Omental fat pad (tissue), 4 donors: ENCODE data around the gene MRPL44. TPM values are rescaled to one million over a fixed set of nuclear protein-coding genes. Genes with fewer than 3 reads are reported as not detected.
A peak's percentile ranks its signal among the peaks of the same experiment; 100 is the strongest.

Source experiments
- ATAC-seq: fragments of 150-250 bp; one replicate; pipeline ENCODE4 v1.9.1; 2016; ENCODE audit warnings: mild to moderate bottlenecking, moderate library complexity; ENCODE audit not compliant: low FRiP score
- DNase-seq: peaks from one replicate; pipeline ENCODE4 v3.0.0-alpha.2; 2019; ENCODE audit warnings: low spot score
- CTCF ChIP-seq, 3 donors: fragments of 450-650 bp; IDR thresholded peaks; one replicate each; pipeline ENCODE4 v1.5.1; 2016 to 2017; ENCODE audit warnings: antibody characterized with exemption in 3 of 3, mild to moderate bottlenecking in 3 of 3, moderate library complexity in 2 of 3
- total RNA-seq, 4 donors: library from RNA; depleted of rRNA; stranded (reverse); fragments of >200 nt; gene quantifications; one replicate each; pipeline ENCODE4 v1.1.0, GENCODE V29; 2016

MRPL44 gene
- total RNA-seq, 4 donors from 2014 or later, result 18.8 to 32.4 (median 21.1) TPM

DNA sequence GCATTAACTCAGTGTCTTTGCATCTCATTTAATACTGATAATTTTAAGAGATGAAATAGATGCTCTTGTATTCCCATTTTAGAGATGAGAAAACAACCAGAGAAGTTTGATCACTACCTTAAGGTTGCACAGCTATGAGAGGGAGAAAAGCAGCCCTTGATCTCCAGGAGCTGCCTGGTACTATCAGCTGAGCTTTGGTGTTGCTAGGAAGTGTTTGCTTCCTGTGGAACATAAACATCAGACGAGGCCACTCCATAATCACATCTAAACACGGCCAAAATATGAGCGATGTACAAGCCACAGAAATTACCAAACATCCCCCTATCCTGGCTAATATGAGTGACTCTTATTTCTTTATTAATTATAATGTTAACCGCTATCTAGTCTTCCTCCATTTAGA, 11.5 kb upstream of the MRPL44 start:
- no peak for DNase-seq
- ATAC-seq, result no peak
- TF ChIP-seq CTCF (IDR thresholded peaks at IDR 0.05), result no peak

DNA sequence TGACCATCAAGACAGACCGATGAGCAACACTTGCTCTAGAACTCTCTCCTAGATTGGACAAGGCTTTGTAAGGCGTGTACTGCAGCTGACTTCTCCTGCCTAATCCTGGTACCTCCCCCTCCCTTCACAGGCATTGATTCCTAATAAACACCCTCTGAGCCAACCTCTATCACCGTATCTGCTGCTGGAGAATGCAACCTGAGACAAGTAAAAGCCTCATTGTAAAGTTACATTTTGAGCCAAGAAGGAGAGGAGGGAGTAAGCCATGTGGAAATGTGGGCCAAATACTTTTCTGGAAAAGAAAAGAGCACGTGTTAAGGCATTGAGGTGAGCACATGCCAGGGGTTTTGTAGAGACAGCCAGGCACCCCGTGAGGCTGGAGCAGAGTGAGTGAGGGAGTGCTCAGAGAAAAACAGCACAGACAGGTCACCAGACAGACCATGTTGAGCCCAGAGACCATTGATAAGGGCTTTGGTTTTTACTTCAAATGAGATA, 9.5 kb upstream of the MRPL44 start:
- peak; percentile 62 for ATAC-seq
- DNase-seq, result no peak
- no peak for TF ChIP-seq CTCF (IDR thresholded peaks at IDR 0.05)

- no peak for TF ChIP-seq CTCF (IDR thresholded peaks at IDR 0.05)
- DNase-seq, result no peak
- no peak for ATAC-seq
Observed at GRCh38 chr2:223949241-223949840, 7.9 kb upstream of the MRPL44 start.

DNA sequence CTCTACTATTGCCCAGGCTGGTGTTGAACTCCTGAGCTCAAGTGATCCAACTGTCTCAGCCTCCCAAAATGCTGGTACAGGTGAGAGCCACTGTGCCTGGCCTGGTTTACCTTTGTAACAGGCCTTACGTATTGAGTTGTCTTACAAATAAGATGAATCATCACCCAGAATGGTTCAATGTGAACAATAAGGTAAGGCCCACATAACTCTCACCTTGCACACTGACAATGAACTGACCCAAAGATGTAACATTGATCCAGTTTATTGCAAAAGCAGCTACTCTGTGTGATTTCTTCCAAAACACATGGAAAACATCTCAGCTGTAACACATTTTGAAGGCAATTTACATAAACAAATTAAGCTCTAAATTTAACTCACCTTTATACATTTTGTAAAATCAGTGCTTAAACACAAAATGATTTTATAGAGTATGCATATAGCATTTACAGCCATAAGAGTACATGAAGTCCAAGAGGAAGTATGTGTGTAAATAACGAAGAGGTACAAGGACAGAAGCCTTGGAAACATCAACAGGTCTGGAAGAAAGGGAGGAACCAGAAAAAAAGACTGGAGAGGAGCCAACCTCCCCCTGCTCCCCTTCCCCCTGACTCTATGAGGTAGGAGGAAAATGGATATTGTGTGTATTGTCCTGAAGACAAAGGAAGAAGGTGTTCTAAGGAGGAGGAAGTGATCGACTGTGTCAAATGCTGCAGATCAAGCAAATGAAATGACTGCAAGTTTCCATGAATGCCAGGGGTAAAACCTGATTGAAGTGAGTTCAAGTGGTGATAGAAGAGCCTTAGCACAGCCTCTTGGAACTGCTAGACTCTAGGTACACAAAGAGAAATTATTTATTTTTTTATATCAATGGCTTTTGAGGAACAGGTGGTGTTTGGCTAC, 6.6 kb upstream of the MRPL44 start:
- DNase-seq (no peak), ATAC-seq (no peak)
- TF ChIP-seq CTCF (IDR thresholded peaks at IDR 0.05), result no peak

- DNase-seq (no peak), ATAC-seq (no peak)
- TF ChIP-seq CTCF (IDR thresholded peaks at IDR 0.05), result no peak
Observed at GRCh38 chr2:223952280-223952968, 4.8 kb upstream of the MRPL44 start.

GRCh38 chr2:223954401-223954800, 2.9 kb upstream of the MRPL44 start:
- ATAC-seq, result peak; percentile 45
- DNase-seq, result no peak
- no peak for TF ChIP-seq CTCF (IDR thresholded peaks at IDR 0.05)
